ENCODE data around the gene GATAD1. TPM values are rescaled to one million over a fixed set of nuclear protein-coding genes. Genes with fewer than 3 reads are reported as not detected.

GATAD1 gene
- 22.5 and 26.0 TPM in 2 replicates for total RNA-seq (2022)
- percentile 85 among the genes with signal in this experiment for Bru-seq, nascent RNA
- BruChase-seq, experiment 1, labeled RNA remaining after a 6-hour chase: percentile 91 among the genes with signal in this experiment
- percentile 89 among the genes with signal in this experiment for BruChase-seq, experiment 2, labeled RNA remaining after a 2-hour chase
- long read RNA-seq, transcript GATAD1-201 (5 exons, 3,962 nt): major isoform, 5 of 6 reads
- long read RNA-seq, partial matches to known transcripts: 0 of 6 reads
- long read RNA-seq, other reads (novel, unspliced or antisense): 1 of 6 reads

- intact Hi-C loops (cut with micrococcal nuclease; ENCODE audit: unreplicated experiment): loop anchor here (2.0 to 10.0 kb wide), 3 partner anchors 23 to 1393 kb away; partner anchors contain the start of gene CYP51A1
- H3K9me3 Mint-ChIP-seq (ENCODE audit: low read depth, unreplicated experiment): no peaks in the 10 kb centered on the region
Measured at GRCh38 chr7:92447345-92448204, at the start of gene GATAD1. Gene GATAD1, plus strand, starts transcription at chr7:92447482. Its CDS starts 248 bp downstream, at chr7:92447730.

GRCh38 chr7:92397542-92397941, 49.7 kb upstream of the GATAD1 start:
- intact Hi-C loops (cut with micrococcal nuclease; ENCODE audit: unreplicated experiment): no loop called here
- no peak for TF ChIP-seq CTCF (IDR thresholded peaks at IDR 0.05; ENCODE audit: unreplicated experiment)
- no peak for DNase-seq
- no peak overlapping the region for H3K4me3 Mint-ChIP-seq (ENCODE audit: low read depth, unreplicated experiment)
- BruUV-seq (replicated peaks): no TSS peak
- no peaks in the 10 kb centered on the region for H3K4me1 Mint-ChIP-seq (ENCODE audit: low read depth, unreplicated experiment)
- peaks cover 4% of the 10 kb centered on the region for H3K36me3 Mint-ChIP-seq (ENCODE audit: insufficient read depth, unreplicated experiment)
- H3K27ac Mint-ChIP-seq (ENCODE audit: unreplicated experiment): no peak overlapping the region
- H3K9me3 Mint-ChIP-seq (ENCODE audit: low read depth, unreplicated experiment): no peaks in the 10 kb centered on the region
- CTCF ChIA-PET: no interaction called here
- no peaks in the 10 kb centered on the region for H3K27me3 Mint-ChIP-seq (ENCODE audit: unreplicated experiment)

More at GRCh38 chr7:92447345-92448204, at the start of gene GATAD1:
- H3K27ac Mint-ChIP-seq (ENCODE audit: unreplicated experiment): peak within 1 kb of the TSS; percentile 83
- peak; percentile 86 for DNase-seq
- peaks cover 27% of the 10 kb centered on the region for H3K36me3 Mint-ChIP-seq (ENCODE audit: insufficient read depth, unreplicated experiment)
- BruUV-seq (replicated peaks): no TSS peak
- H3K27me3 Mint-ChIP-seq (ENCODE audit: unreplicated experiment): no peaks in the 10 kb centered on the region
- peak within 1 kb of the TSS; percentile 77 for H3K4me3 Mint-ChIP-seq (ENCODE audit: low read depth, unreplicated experiment)
- TF ChIP-seq CTCF (IDR thresholded peaks at IDR 0.05; ENCODE audit: unreplicated experiment): no peak
- CTCF ChIA-PET: interaction anchor here (0.6 to 3.0 kb wide), 9 partner anchors 14 to 617 kb away, joined by 3 to 33 read pairs (median 4); partner anchors contain the start of genes ANKIB1, KRIT1 and MTERF1
- peaks cover 8% of the 10 kb centered on the region for H3K4me1 Mint-ChIP-seq (ENCODE audit: low read depth, unreplicated experiment)

- Mint-ChIP-seq H3K9me3 (ENCODE audit: low read depth, unreplicated experiment) (no peaks in the 10 kb centered on the region), H3K4me3 (ENCODE audit: low read depth, unreplicated experiment) (no peak overlapping the region), H3K4me1 (ENCODE audit: low read depth, unreplicated experiment) (no peaks in the 10 kb centered on the region), H3K36me3 (ENCODE audit: insufficient read depth, unreplicated experiment) (peaks cover 4% of the 10 kb centered on the region), H3K27ac (ENCODE audit: unreplicated experiment) (no peak overlapping the region), H3K27me3 (ENCODE audit: unreplicated experiment) (no peaks in the 10 kb centered on the region)
- no peak for TF ChIP-seq CTCF (IDR thresholded peaks at IDR 0.05; ENCODE audit: unreplicated experiment)
- no peak for DNase-seq
- no TSS peak for BruUV-seq (replicated peaks)
- intact Hi-C loops (cut with micrococcal nuclease; ENCODE audit: unreplicated experiment): no loop called here
- CTCF ChIA-PET: no interaction called here
Measured at GRCh38 chr7:92400013-92400412, 47.3 kb upstream of the GATAD1 start.

- CTCF ChIA-PET: no interaction called here
- TF ChIP-seq CTCF (IDR thresholded peaks at IDR 0.05; ENCODE audit: unreplicated experiment): no peak
- no peaks in the 10 kb centered on the region for H3K27me3 Mint-ChIP-seq (ENCODE audit: unreplicated experiment)
- no peak overlapping the region for H3K4me3 Mint-ChIP-seq (ENCODE audit: low read depth, unreplicated experiment)
- no TSS peak for BruUV-seq (replicated peaks)
- intact Hi-C loops (cut with micrococcal nuclease; ENCODE audit: unreplicated experiment): no loop called here
- no peak overlapping the region for H3K27ac Mint-ChIP-seq (ENCODE audit: unreplicated experiment)
- H3K4me1 Mint-ChIP-seq (ENCODE audit: low read depth, unreplicated experiment): no peaks in the 10 kb centered on the region
- H3K9me3 Mint-ChIP-seq (ENCODE audit: low read depth, unreplicated experiment): no peaks in the 10 kb centered on the region
- H3K36me3 Mint-ChIP-seq (ENCODE audit: insufficient read depth, unreplicated experiment): peaks cover 4% of the 10 kb centered on the region
- DNase-seq: no peak
Measured at GRCh38 chr7:92402920-92403759, 44.1 kb upstream of the GATAD1 start.

Measured in Calu3 (cell line).